Measurements from ENCODE around the gene SPATS2.
"Not testable (repeated sequence)": the region's sequence is repeated elsewhere in the genome, so short reads cannot be mapped to it uniquely, and the experiment has no call there.

Gene SPATS2

DNA sequence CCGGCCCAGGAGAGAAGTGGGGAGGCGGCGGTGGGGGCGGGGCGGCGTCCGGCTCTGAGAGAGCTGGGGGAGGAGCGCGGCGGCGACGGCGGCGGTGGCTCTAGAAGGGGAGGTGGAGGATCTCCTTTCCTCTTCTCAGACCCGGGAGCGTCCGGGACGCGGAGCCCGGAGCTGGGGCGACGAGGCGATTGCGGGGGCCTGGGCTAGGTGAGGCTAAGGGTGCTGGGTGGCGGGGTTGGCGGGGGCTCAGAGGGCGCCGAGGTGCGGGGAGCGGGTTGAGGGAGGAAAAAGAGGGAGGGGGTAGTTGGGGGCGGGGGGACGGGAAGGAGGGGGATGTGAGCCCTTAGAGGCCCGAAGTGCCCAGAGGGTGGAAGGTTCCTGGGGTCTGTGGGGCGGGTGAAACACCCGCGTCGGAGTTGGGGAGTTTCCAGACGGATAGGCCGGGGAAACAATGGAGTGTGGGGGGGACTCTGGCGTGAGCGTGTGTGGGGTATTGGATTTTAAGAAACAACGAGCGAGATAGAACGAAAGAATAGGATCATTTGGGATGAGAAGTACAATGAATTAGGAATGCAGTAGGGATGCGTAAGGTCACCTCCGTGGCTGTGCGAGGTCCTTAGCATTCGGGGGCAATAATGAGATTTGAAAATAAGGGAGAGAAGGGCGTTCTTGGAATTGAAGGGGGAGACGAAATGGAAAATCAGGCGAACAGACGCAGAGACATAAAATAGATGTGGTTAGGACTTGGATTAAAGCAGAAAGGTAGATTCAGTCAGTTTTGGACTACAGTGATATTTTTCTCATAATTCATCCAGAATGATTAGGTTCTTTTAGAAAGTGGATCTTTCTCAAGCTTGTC, at the start of gene SPATS2:
TSS of gene SPATS2 (plus strand) at position 82 of the 859 bp plus-strand sequence. CDS start 93,551 bp downstream, outside the sequence.
- DNase-seq = peak; percentile 42

DNA sequence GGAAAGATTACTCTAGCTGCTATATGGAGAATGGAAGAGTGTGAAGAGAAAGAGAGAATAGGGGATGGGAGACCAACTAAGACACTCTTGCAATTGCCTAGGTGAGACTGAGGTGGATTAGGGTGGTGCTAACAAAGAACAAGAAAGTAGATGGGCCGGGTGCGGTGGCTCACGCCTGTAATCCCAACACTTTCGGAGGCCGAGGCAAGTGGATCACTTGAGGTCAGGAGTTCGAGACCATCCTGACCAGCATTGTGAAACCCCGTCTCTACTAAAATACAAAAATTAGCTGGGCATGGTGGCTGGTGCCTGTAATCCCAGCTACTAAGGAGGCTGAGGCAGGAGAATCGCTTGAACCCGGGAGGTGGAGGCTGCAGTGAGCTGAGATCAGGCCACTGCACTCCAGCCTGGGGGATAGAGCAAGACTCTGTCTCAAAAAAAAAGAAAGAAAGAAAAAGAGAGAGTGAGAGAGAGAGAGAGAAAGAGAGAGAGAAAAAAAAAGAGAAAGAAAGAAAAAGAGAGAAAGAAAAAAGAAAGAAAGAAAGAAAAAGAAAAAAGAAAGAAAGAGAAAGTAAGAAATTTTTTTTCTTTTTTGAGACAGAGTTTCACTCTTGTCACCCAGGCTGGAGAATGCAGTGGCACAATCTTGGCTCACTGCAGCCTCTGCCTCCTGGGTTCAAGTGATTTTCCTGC, 46.7 kb upstream of the SPATS2 start:
- not testable (repeated sequence) for DNase-seq

DNA sequence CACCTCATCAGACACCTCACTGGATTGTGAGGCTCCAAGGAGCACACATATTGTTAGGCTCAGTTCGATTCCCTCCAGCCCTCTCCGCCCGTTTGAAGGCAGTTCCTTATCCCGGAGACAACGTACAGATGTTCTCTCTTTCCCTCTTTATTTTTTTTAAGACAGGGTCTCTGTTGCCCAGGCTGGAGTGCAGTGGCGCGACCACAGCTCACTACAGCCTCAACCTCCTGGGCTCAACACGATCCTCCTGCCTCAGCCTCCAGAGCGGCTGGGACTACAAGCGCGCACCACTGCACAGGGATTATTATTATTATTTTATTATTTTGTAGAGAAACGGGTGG, 44.9 kb upstream of the SPATS2 start:
- no peak for DNase-seq

DNA sequence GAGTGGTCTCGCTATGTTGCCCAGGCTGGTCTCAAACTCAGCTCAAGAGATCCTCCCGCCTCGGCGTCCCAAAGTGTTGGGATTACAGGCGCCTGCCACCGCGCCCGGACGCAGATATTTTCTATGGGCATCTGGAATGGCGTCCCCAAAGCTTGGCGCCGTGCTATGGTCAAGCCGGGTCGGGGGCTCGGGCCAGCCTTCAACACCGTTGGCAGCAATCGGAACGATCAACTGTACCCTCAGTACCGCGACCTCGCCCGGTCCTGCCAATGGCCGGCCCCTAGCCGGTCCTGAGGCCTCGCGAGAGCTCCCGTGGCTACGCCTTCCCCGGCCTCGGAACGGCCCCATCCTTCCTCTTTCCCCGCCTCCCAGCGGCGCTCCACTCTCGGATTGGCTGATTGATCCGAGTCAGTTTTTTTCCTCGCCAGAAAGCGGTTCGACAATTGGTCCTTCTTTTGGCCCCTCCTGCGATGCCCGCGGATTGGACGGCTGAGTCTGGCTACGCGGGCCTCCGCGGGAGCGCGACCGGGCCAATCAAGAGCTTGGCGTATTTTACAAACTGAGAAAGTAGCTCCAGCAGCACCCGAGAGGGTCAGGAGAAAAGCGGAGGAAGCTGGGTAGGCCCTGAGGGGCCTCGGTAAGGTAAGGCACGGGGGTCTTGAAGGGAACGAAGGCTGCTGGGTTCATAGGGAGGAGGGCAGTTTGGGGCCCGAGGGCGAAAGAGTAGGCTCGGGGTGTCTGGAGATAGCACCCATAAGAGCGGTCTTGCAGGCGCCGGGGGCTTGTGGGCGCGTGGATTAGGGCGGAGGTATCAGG, 44.3 kb upstream of the SPATS2 start, which contains the start of gene TROAP:
TSS of gene TROAP (plus strand) at position 548 of the 816 bp plus-strand sequence. CDS start 354 bp downstream, outside the sequence.
- peak; percentile 99 for DNase-seq

GRCh38 chr12:49323524-49324097, 43.7 kb upstream of the SPATS2 start:
- no peak for DNase-seq

- DNase-seq = no peak
Observed at GRCh38 chr12:49325606-49326005, 41.7 kb upstream of the SPATS2 start.

DNA sequence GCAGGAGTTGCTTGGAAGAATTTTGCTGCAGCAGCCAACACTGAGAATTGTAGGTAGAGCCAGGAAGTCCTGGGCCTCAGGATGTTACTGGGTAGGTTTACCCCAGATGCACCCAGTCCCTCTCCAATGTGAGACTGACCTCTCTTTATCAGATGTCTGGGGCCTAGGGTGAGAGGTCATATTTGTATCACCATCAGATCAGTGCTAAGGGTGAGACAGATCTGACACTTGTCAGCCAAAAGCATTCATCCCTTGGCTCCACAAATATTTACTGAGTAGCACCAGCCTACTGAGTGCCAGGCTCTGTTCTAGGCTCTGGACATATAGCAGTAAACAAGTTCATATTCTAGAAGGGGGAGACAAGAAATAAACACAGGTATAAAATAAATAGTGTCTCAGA, 39.9 kb upstream of the SPATS2 start:
- no peak for DNase-seq

GRCh38 chr12:49327887-49328286, 39.4 kb upstream of the SPATS2 start:
- DNase-seq = no peak

GRCh38 chr12:49328816-49329215, 38.4 kb upstream of the SPATS2 start:
- DNase-seq = no peak

DNA sequence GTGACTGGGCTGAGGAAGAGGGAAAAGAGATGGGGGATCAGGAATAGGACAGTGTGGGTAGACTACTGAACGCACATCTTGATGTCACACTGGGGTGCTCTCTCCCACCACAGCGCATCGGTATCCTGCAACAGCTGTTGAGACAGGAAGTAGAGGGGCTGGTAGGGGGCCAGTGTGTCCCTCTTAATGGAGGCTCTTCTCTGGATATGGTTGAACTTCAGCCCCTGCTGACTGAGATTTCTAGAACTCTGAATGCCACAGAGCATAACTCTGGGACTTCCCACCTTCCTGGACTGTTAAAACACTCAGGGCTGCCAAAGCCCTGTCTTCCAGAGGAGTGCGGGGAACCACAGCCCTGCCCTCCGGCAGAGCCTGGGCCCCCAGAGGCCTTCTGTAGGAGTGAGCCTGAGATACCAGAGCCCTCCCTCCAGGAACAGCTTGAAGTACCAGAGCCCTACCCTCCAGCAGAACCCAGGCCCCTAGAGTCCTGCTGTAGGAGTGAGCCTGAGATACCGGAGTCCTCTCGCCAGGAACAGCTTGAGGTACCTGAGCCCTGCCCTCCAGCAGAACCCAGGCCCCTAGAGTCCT, 37.1 kb upstream of the SPATS2 start:
- no peak for DNase-seq

- DNase-seq = no peak
Observed at GRCh38 chr12:49330631-49331379, 36.5 kb upstream of the SPATS2 start.

DNA sequence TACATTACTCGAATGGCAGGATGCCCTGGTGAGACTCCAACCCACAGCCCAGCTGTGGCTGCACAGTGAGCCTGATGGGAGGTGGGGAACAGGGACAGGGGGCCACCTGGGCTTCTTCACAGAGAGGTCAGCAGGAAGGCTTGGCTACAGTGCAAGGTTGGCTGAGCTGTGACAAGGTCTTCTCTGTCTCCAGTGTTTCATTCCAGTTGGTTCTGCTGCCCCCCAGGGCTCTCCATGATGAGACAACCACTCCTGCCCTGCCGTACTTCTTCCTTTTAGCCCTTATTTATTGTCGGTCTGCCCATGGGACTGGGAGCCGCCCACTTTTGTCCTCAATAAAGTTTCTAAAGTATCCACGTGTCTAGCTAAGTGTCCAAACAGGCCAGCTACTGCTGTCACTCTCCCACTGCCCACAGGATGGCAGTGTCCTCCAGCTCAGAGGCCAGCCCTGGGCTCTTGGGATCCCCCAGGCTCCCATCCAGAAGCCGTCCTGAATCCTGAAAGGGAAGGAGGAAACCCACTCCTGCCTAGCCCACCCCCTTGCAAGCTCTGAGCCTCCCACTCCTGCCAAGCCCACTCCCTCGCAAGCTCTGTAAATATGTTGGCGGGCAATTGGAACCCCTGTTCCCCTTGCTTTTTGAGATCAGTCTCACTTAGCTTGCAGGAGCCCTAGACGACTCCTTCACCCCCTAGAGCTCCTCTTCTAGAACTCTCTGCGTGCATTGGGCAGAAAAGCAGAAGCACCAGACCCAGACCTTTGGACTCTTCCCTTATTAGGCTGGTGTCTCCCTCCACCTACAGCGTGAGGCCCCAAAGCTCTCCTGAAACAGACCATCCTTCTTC, 35.7 kb upstream of the SPATS2 start:
- DNase-seq = peak; percentile 71

DNA sequence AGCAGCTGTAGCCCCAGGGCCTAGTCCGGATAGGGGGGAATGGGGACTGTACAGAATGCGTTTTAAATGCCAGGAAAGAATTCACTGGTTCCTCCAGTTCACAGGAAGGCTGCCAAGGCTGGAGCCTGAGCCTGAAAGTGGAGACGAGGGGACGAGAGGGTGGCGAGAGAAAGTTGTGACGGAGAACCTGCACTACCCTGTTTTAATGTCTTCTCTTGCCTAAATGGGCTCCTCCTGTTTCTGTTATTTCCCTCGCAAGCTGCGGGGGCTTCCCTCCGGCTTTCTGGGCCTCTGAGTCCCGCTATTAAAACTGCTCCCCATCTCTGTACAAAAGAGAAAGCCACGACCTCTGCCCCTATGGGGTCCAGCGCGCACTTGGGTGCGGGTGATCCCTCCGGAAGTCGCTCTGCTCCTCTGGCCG, 34.8 kb upstream of the SPATS2 start:
- peak; percentile 40 for DNase-seq

GRCh38 chr12:49332891-49333371, 34.3 kb upstream of the SPATS2 start:
- DNase-seq = no peak

DNA sequence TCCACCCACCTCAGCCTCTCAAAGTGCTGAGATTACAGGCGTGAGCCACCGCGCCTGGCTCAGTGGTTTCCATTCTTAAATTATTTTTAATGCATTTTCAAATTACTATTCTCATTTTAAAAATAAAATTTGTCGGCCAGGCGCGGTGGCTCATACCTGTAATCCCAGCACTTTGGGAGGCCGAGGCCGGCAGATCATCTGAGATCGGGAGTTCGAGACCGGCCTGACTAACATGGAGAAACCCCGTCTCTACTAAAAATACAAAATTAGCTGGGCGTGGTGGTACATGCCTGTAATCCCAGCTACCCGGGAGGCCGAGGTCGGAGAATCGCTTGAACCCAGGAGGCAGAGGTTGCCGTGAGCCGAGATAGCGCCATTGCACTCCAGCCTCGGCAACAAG, 33.5 kb upstream of the SPATS2 start:
- not testable (repeated sequence) for DNase-seq

DNA sequence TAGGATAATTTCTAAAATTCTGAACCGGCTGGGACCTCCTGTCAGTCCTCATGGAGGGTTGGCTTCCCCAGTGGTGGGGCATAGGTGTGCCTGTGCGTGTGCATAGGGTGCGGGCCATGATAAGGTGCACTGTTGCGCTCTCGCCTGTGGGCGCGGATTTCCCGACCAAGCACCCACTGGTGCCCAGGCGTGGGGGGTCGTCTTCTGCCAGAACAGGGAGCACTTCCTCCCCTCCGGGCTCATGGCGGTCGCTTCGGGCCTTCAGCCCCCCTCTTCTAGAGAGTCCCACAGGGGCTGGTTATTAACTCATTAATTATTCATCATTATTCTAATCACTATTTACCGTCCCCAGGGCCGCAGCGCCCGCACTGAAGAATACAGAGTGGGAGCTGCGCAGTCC, 33.0 kb upstream of the SPATS2 start:
- no peak for DNase-seq

- DNase-seq = no peak
Observed at GRCh38 chr12:49334681-49335080, 32.6 kb upstream of the SPATS2 start.

GRCh38 chr12:49335118-49335954, 31.9 kb upstream of the SPATS2 start:
- DNase-seq = no peak

GRCh38 chr12:49335955-49336644, 31.2 kb upstream of the SPATS2 start:
- no peak for DNase-seq
